Aorta (tissue), 5 donors: ENCODE results near the gene KRT5. TPM values are rescaled to one million over a fixed set of nuclear protein-coding genes. Genes with fewer than 3 reads are reported as not detected.
"Not testable (repeated sequence)": the region's sequence is repeated elsewhere in the genome, so short reads cannot be mapped to it uniquely, and the experiment has no call there.

Experiments
- ATAC-seq: fragments of 200-7000 bp; cut with Tn5 transposase; one replicate; pipeline ENCODE4 v1.9.1; 2022; ENCODE audit warnings: moderate library complexity; ENCODE audit not compliant: low FRiP score
- DNase-seq, 2 donors: peaks; one replicate each; pipeline ENCODE4 v3.0.0-alpha.2; 2020
- H3K27ac ChIP-seq, 2 donors: one replicate each; pipeline ENCODE4 v1.5.1; 2013; ENCODE audit warnings: low read length in 2 of 2, mild to moderate bottlenecking in 2 of 2, moderate library complexity in 2 of 2, control low read depth in 1 of 2, inconsistent platforms in 1 of 2, low read depth in 1 of 2
- H3K27me3 ChIP-seq, 2 donors: one replicate each; pipeline ENCODE4 v1.6.1; 2013; ENCODE audit warnings: control low read depth in 1 of 2, low read length in 1 of 2, mild to moderate bottlenecking in 1 of 2, moderate library complexity in 1 of 2; ENCODE audit not compliant: insufficient read depth in 2 of 2, control insufficient read depth in 1 of 2
- H3K36me3 ChIP-seq, 2 donors: one replicate each; pipeline ENCODE4 v1.6.1; 2013; ENCODE audit warnings: control low read depth in 1 of 2, low read length in 1 of 2, mild to moderate bottlenecking in 1 of 2; ENCODE audit not compliant: insufficient read depth in 2 of 2, control insufficient read depth in 1 of 2
- H3K4me1 ChIP-seq, 2 donors: one replicate each; pipeline ENCODE4 v1.6.1; 2013; ENCODE audit warnings: low read length in 2 of 2, control low read depth in 1 of 2, mild to moderate bottlenecking in 1 of 2, moderate library complexity in 1 of 2; ENCODE audit not compliant: insufficient read depth in 2 of 2, control insufficient read depth in 1 of 2
- H3K4me3 ChIP-seq, 2 donors: one replicate each; pipeline ENCODE4 v1.5.1; 2013; ENCODE audit warnings: low read length in 2 of 2, control low read depth in 1 of 2, mild to moderate bottlenecking in 1 of 2
- H3K9me3 ChIP-seq: one replicate; pipeline ENCODE4 v1.6.1; 2013; ENCODE audit warnings: mild to moderate bottlenecking, low read length; ENCODE audit not compliant: control insufficient read depth
- WGBS, 2 donors: extraction: QIAGEN DNeasy Blood & Tissue Kit; methylation state at CpG; one replicate each; pipeline ENCODE4 v1.1.7; 2013; 5-methylcytosine and 5-hydroxymethylcytosine counted together
- intact Hi-C, 2 donors: fragments of 100-400 bp; cut with DNase I; formaldehyde crosslinking; loops; one replicate each; pipeline versions ENCODE4 v1.14.2 to v1.15.0; 2022
- polyA plus RNA-seq, 2 donors: library from polyadenylated mRNA; stranded (reverse); fragments of 200-250 nt; gene quantifications; one replicate each; pipeline ENCODE4 v1.2.3, GENCODE V29; 2013
- total RNA-seq, 2 donors: library from RNA; stranded (reverse); fragmentation: NEBNext Ultra II Directional; extraction: Animal tissue kit (Norgen Biotek cat#: 25700); gene quantifications; one replicate each; pipeline ENCODE4 v1.2.1, GENCODE V29; 2021
- donor health status: healthy with polysubstance abuse.
- donor health status: Bipolar disorder and iron deficiency.
- donor health status: DM: no; HTN: no; CAD: no.
- donor health status: DM: no; HTN: no; CAD: no.
- donor health status: DM: yes; HTN: yes; CAD: no.

Gene KRT5
- total and polyA plus RNA-seq, 4 donors = 0.87 to 2.4 (median 1.4) TPM; not detected in 1

DNA sequence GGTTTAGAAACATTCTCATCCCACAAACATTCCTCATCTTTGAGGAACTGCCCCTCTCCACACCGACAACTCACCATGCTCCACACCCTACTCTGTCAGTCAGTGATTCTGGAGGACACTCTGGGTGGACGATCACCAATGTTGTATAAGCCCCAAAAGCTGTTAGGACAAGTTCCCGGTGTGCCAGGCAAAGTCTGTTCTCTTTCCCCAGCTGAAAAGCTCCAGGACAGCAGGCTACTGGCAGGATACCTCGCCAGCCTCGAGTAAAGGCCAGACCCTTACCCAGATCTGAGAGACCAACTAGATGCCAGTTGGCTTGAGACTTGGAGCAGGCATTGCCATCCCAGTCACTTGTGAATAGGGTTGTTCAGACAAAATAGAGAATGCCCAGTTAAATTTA is 12.0 kb downstream of the KRT5 start:
- Histone ChIP-seq H3K27ac (no peak overlapping the region), H3K27me3 (no peaks in the 10 kb centered on the region), H3K36me3 (no peaks in the 10 kb centered on the region), H3K4me3 (no peak overlapping the region), H3K4me1 (no peaks in the 10 kb centered on the region), H3K9me3 (peaks cover 1% of the 10 kb centered on the region)
- intact Hi-C loops = loop anchor here in 1 of 2 donors (5.0 to 10.0 kb wide), 2 partner anchors 133 to 351 kb away; no protein-coding TSS in a partner anchor
- DNase-seq (no peak), ATAC-seq (no peak)
- WGBS, 2 donors = 77 to 79% methylated on average over 5 of the region's 5 CpGs

- Histone ChIP-seq H3K4me1 (no peaks in the 10 kb centered on the region), H3K27ac (no peak overlapping the region), H3K4me3 (no peak overlapping the region), H3K36me3 (no peaks in the 10 kb centered on the region), H3K9me3 (peaks cover 1% of the 10 kb centered on the region), H3K27me3 (no peaks in the 10 kb centered on the region)
- 36 to 39% methylated on average over 4 of the region's 4 CpGs for WGBS, 2 donors
- ATAC-seq (no peak), DNase-seq (no peak)
- intact Hi-C loops = loop anchor here in 1 of 2 donors (5.0 to 10.0 kb wide), 2 partner anchors 132 to 350 kb away; no protein-coding TSS in a partner anchor
Observed at GRCh38 chr12:52506858-52507715, 13.1 kb downstream of the KRT5 start.

DNA sequence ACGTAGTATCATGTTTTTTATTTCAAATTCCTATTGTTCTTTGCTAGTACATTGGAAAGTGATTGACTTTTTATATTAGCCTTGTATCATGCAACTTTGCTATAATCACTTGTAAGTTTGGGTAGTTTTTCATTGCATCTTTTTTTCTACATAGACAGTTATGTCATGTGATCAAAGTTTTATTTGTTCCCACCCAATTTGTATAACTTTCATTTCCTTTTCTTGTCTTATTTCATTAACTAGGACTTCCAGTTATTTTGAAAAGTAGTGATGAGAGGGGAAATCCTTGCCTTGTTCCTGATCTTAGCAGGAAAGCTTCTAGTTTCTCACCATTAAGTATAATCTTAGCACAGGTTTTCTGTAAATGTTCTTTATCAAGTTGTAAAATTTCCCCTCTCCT is 17.3 kb downstream of the KRT5 start:
- H3K36me3 ChIP-seq = no peaks in the 10 kb centered on the region
- DNase-seq = no peak
- no peak for ATAC-seq
- intact Hi-C loops = loop anchor here in 1 of 2 donors (10.0 kb wide), 1 partner anchor 128 kb away; no protein-coding TSS in a partner anchor
- no peak overlapping the region for H3K4me3 ChIP-seq
- no peaks in the 10 kb centered on the region for H3K4me1 ChIP-seq
- WGBS, 2 donors = 85 to 91% methylated on average over 1 of the region's 1 CpG
- peaks cover 2% of the 10 kb centered on the region for H3K9me3 ChIP-seq
- H3K27me3 ChIP-seq = no peaks in the 10 kb centered on the region
- no peak overlapping the region for H3K27ac ChIP-seq

- DNase-seq (no peak), ATAC-seq (no peak)
- intact Hi-C loops = loop anchor here in 1 of 2 donors (10.0 kb wide), 1 partner anchor 127 kb away; no protein-coding TSS in a partner anchor
- Histone ChIP-seq H3K36me3 (no peaks in the 10 kb centered on the region), H3K9me3 (peaks cover 2% of the 10 kb centered on the region), H3K4me3 (no peak overlapping the region), H3K4me1 (no peaks in the 10 kb centered on the region), H3K27me3 (no peaks in the 10 kb centered on the region), H3K27ac (no peak overlapping the region)
- 73 to 74% methylated on average over 7 of the region's 7 CpGs for WGBS, 2 donors
Observed at GRCh38 chr12:52501490-52501889, 18.7 kb downstream of the KRT5 start.

- intact Hi-C loops = loop anchor here in 1 of 2 donors (10.0 kb wide), 1 partner anchor 126 kb away; no protein-coding TSS in a partner anchor
- H3K36me3 ChIP-seq, H3K4me1 ChIP-seq, H3K27me3 ChIP-seq, H3K9me3 ChIP-seq, DNase-seq, H3K27ac ChIP-seq, H3K4me3 ChIP-seq, ATAC-seq: not testable (repeated sequence)
- WGBS, 2 donors = 82 to 85% methylated on average over 6 of the region's 6 CpGs
Observed at GRCh38 chr12:52500574-52500973, 19.6 kb downstream of the KRT5 start.

DNA sequence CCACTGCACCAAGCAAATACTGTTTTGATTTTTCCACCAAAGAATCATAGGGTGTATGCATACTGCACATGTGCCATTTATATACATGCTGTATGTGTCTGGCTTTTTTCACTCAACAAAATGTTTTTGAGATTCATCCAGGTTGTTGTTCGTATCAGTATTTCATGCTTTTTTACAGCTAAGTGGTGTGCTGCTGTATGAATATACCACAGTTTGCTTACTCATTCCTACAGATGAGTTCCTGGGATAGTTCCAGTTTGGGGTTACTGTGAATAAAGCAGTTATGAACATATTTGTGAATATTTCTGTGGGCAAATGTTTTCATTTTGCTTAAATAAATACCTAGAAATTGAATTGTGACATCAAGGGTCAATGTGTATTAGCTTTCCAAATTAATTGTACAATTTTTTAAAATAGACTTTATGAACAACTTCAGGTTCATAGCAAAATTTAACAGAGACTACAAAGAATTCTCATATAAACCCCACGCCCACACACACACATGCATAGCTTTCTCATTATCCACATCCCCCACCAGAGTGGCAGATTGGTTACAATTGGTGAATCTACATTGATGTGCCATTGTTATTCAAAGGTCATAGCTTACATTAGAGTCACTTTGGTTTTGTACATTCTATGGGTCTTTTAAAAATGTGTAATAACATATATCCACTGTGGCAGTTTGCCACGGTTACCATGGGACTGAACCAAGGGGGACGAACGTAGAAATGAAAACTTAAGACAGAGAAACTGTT is 20.2 kb downstream of the KRT5 start:
- ATAC-seq (no peak), DNase-seq (no peak)
- Histone ChIP-seq H3K27ac (no peak overlapping the region), H3K4me1 (no peaks in the 10 kb centered on the region), H3K9me3 (peaks cover 2% of the 10 kb centered on the region), H3K36me3 (no peaks in the 10 kb centered on the region), H3K27me3 (no peaks in the 10 kb centered on the region), H3K4me3 (no peak overlapping the region)
- intact Hi-C loops = loop anchor here in 1 of 2 donors (10.0 kb wide), 1 partner anchor 125 kb away; no protein-coding TSS in a partner anchor
- WGBS, 2 donors = 50 to 58% methylated on average over 5 of the region's 5 CpGs

- WGBS, 2 donors = 45 to 55% methylated on average over 1 of the region's 1 CpG
- DNase-seq (no peak), ATAC-seq (no peak)
Observed at GRCh38 chr12:52498946-52499345, 21.2 kb downstream of the KRT5 start.

GRCh38 chr12:52497975-52498374 is 22.2 kb downstream of the KRT5 start:
- 80 to 84% methylated on average over 7 of the region's 7 CpGs for WGBS, 2 donors
- H3K4me1 ChIP-seq = no peaks in the 10 kb centered on the region
- peaks cover 2% of the 10 kb centered on the region for H3K9me3 ChIP-seq
- no peak overlapping the region for H3K27ac ChIP-seq
- intact Hi-C loops = no loop called here
- H3K4me3 ChIP-seq = no peak overlapping the region
- no peaks in the 10 kb centered on the region for H3K36me3 ChIP-seq
- no peak for DNase-seq
- ATAC-seq = no peak
- H3K27me3 ChIP-seq = no peaks in the 10 kb centered on the region

More at GRCh38 chr12:52498946-52499345, 21.2 kb downstream of the KRT5 start:
- Histone ChIP-seq H3K4me1 (no peaks in the 10 kb centered on the region), H3K27ac (no peak overlapping the region), H3K27me3 (no peaks in the 10 kb centered on the region), H3K9me3 (peaks cover 2% of the 10 kb centered on the region), H3K36me3 (no peaks in the 10 kb centered on the region), H3K4me3 (no peak overlapping the region)
- intact Hi-C loops = no loop called here
